GM12864 (cell line): Measurements from ENCODE around the gene ATN1.
A peak's percentile ranks its signal among the peaks of the same experiment; 100 is the strongest.

Source experiments
- DNase-seq: peaks from one replicate; pipeline ENCODE4 v3.0.0-alpha.2; 2011; ENCODE audit warnings: low read depth
- H3K4me3 ChIP-seq: 2 replicates; pipeline ENCODE4 v1.5.1; 2011; ENCODE audit warnings: mild to moderate bottlenecking, low read depth, low read length, control low read depth
- CTCF ChIP-seq: IDR thresholded peaks from 2 replicates; pipeline ENCODE4 v1.5.1; 2011; ENCODE audit warnings: low read depth, mild to moderate bottlenecking, moderate library complexity, low read length, control low read depth, inconsistent platforms; ENCODE audit errors: missing control alignments

The ATN1 gene

GRCh38 chr12:6959058-6959804 lies 31.5 kb downstream of the ATN1 start:
- DNase-seq, result peak; percentile 84
- no peak for TF ChIP-seq CTCF
- peak overlapping the region; percentile 93 for H3K4me3 ChIP-seq

GRCh38 chr12:6959805-6960592 lies 32.2 kb downstream of the ATN1 start:
- no peak for DNase-seq
- no peak for TF ChIP-seq CTCF
- peak overlapping the region; percentile 93 for H3K4me3 ChIP-seq

GRCh38 chr12:6960593-6961277 lies 33.0 kb downstream of the ATN1 start:
- TF ChIP-seq CTCF, result peak; percentile 63
- H3K4me3 ChIP-seq, result peak overlapping the region; percentile 33
- DNase-seq, result no peak

GRCh38 chr12:6961278-6961694 lies 33.5 kb downstream of the ATN1 start:
- H3K4me3 ChIP-seq, result peak overlapping the region; percentile 33; the same call in 1 of the 2 replicates
- no peak for TF ChIP-seq CTCF
- DNase-seq, result no peak

- no peak overlapping the region; the same call in 1 of the 2 replicates for H3K4me3 ChIP-seq
- peak; percentile 50 for TF ChIP-seq CTCF
- DNase-seq, result no peak
Observed at GRCh38 chr12:6961695-6962284, 34.0 kb downstream of the ATN1 start.

GRCh38 chr12:6962285-6963015 lies 34.7 kb downstream of the ATN1 start:
- no peak for DNase-seq
- no peak overlapping the region for H3K4me3 ChIP-seq
- TF ChIP-seq CTCF, result no peak
